ENCODE measurements around the gene MTSS2. TPM values are rescaled to one million over a fixed set of nuclear protein-coding genes. Genes with fewer than 3 reads are reported as not detected.
A peak's percentile ranks its signal among the peaks of the same experiment; 100 is the strongest.

The MTSS2 gene
- total and polyA plus RNA-seq, 2 of the 4 experiments (the other 2 are of a cell fraction), result 9.1 to 86.2 TPM

DNA sequence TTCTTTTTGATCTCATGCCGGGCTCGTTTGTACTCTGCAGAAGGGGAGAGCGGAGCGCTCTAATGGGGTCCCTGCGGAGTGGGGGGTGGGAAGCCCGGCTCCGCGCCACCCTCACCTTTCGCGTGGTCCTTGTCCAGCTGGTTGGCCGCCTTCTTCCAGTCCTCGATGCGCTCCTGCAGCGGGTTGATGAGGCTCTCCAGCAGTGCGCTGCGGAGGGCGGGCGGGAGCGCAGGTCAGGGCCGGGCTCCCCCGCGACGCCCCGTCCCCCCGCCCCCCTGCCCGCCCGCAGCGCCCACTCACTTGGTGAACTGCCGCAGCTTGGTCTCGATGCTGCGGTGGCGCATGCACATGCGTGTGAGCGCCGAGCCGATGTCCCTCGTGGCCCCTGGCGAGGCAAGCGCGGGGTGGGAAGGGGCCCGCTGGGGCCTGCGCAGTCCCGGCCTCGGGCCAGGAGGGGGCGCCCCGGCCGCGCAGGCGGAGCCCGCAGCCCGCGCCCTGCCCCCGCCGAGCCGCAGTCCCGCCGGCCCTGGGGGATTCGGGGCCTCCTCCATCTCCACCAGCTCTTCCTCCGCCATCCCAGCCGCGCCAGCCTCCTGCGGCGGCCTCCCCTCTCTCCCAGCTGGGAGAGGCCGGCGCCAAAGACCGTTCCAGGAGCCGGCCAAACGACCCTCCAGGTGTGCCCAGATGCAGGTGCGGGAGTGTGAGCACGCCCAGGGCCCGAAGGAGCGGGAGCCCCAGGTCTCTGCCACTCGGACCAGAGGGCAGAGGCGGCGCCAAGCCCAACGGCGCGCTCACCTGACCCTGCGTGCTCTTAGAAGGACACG lies 6.0 kb downstream of the MTSS2 start:
- Histone ChIP-seq H3K27ac (ENCODE audit: insufficient read depth, low read length) (peak overlapping the region; percentile 15; the same call in 1 of the 2 replicates), H2AK9ac (replicated peaks; ENCODE audit: low read depth, low read length, poor library complexity) (peak overlapping the region; percentile 52), H3K56ac (ENCODE audit: extremely low read depth, insufficient read depth, low read length) (no peak overlapping the region), H2AFZ (replicated peaks; ENCODE audit: low read length, poor library complexity) (no peak overlapping the region), H3K18ac (ENCODE audit: low read depth, low read length) (no peak overlapping the region), H4K91ac (ENCODE audit: insufficient read depth, low read depth, low read length) (no peak overlapping the region), H2BK15ac (ENCODE audit: low read depth, low read length) (no peak overlapping the region), H3K4ac (ENCODE audit: low read depth, low read length) (no peak overlapping the region), H3K79me1 (ENCODE audit: low read depth in 1 of 2, low read length in 2 of 2) (peaks cover 25 to 74% of the 10 kb centered on the region in 2 experiments), H3K4me3 (ENCODE audit: insufficient read depth, low read depth, low read length) (no peak overlapping the region), H3K36me3 (ENCODE audit: control insufficient read depth, insufficient read depth, low read length) (peaks cover 67% of the 10 kb centered on the region), H3K23ac (ENCODE audit: low read depth, low read length) (no peak overlapping the region), H3K27me3 (ENCODE audit: control insufficient read depth, insufficient read depth, low read length) (no peaks in the 10 kb centered on the region), H4K5ac (ENCODE audit: low read depth, low read length) (no peak overlapping the region), H2BK120ac (ENCODE audit: low read depth, low read length) (no peak overlapping the region), H3K4me2 (ENCODE audit: low read depth, low read length) (no peak overlapping the region), H3K9me3 (ENCODE audit: control insufficient read depth, insufficient read depth, low read length) (no peaks in the 10 kb centered on the region), H4K8ac (ENCODE audit: low read depth in 2 of 2, low read length in 2 of 2) (no peak overlapping the region), H3K9me1 (ENCODE audit: insufficient read depth, low read length) (peaks cover 2% of the 10 kb centered on the region; the same call in 1 of the 2 replicates), H2BK20ac (ENCODE audit: low read depth, low read length) (no peak overlapping the region), H2BK5ac (ENCODE audit: low read depth, low read length, poor library complexity, severe bottlenecking) (no peak overlapping the region), H2AK5ac (ENCODE audit: low read depth, low read length) (peak overlapping the region; percentile 45; the same call in 1 of the 2 replicates), H3K9ac (ENCODE audit: low read depth, low read length) (no peak overlapping the region), H3K14ac (replicated peaks; ENCODE audit: low read depth, low read length) (no peak overlapping the region), H4K20me1 (ENCODE audit: insufficient read depth, low read length) (peaks cover 75% of the 10 kb centered on the region), H3K4me1 (ENCODE audit: control insufficient read depth, insufficient read depth, low read length) (peaks cover 33% of the 10 kb centered on the region)
- no TSS peak for BruUV-seq (replicated peaks)
- 71% methylated on average over 28 of the region's 80 CpGs; no CpG with 5 or more reads in 1 of the 2 experiments for WGBS, 2 experiments (ENCODE audit: extremely low coverage in 2 of 2, insufficient read length in 1 of 2)
- CTCF ChIA-PET, result interaction anchor here (0.7 kb wide), 1 partner anchor 91 kb away, joined by 5 read pairs; no protein-coding TSS in a partner anchor
- dilution Hi-C loops (cut with HindIII; ENCODE audit: low sequenced_read_pairs, unreplicated experiment) (loop anchor here (10.0 kb wide), 1 partner anchor 85 kb away; no protein-coding TSS in a partner anchor), intact Hi-C loops (cut with micrococcal nuclease) (loop anchor here (1.0 kb wide), 1 partner anchor 91 kb away; no protein-coding TSS in a partner anchor), in situ Hi-C loops (cut with MboI; ENCODE audit: low sequenced_read_pairs) (loop anchor here (5.0 to 25.0 kb wide), 2 partner anchors 87 to 682 kb away; partner anchors contain the start of gene CALB2)
- no peak for DNase-seq
- ATAC-seq (ENCODE audit: low read depth), result peak; percentile 36; the same call in 1 of the 2 replicates
- TF ChIP-seq BHLHE40 (IDR thresholded peaks at IDR 0.05; ENCODE audit: low read depth, low read length), result no peak
- peak; percentile 58 for TF ChIP-seq CTCF (conservative IDR thresholded peaks at IDR 0.05; ENCODE audit: low read depth, low read length)
- TF ChIP-seq RAD21 (IDR thresholded peaks at IDR 0.05; ENCODE audit: low read length), result peak; percentile 75
- TF ChIP-seq SMC3 (IDR thresholded peaks at IDR 0.05; ENCODE audit: low read depth, low read length), result peak; percentile 71
- POLR2A ChIA-PET (ENCODE audit: unreplicated experiment), result no interaction called here

All from IMR-90 (cell line).